HG03175 (cell line): ENCODE data around the gene CAP1.
"Not testable (repeated sequence)": the region's sequence is repeated elsewhere in the genome, so short reads cannot be mapped to it uniquely, and the experiment has no call there.

Experiments
- ATAC-seq: cut with Tn5 transposase; IDR thresholded peaks from one replicate; pipeline ENCODE4 v1.9.1; 2021; ENCODE audit warnings: mild to moderate bottlenecking, moderate library complexity; ENCODE audit not compliant: unreplicated experiment

Gene CAP1, protein sequence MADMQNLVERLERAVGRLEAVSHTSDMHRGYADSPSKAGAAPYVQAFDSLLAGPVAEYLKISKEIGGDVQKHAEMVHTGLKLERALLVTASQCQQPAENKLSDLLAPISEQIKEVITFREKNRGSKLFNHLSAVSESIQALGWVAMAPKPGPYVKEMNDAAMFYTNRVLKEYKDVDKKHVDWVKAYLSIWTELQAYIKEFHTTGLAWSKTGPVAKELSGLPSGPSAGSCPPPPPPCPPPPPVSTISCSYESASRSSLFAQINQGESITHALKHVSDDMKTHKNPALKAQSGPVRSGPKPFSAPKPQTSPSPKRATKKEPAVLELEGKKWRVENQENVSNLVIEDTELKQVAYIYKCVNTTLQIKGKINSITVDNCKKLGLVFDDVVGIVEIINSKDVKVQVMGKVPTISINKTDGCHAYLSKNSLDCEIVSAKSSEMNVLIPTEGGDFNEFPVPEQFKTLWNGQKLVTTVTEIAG

DNA sequence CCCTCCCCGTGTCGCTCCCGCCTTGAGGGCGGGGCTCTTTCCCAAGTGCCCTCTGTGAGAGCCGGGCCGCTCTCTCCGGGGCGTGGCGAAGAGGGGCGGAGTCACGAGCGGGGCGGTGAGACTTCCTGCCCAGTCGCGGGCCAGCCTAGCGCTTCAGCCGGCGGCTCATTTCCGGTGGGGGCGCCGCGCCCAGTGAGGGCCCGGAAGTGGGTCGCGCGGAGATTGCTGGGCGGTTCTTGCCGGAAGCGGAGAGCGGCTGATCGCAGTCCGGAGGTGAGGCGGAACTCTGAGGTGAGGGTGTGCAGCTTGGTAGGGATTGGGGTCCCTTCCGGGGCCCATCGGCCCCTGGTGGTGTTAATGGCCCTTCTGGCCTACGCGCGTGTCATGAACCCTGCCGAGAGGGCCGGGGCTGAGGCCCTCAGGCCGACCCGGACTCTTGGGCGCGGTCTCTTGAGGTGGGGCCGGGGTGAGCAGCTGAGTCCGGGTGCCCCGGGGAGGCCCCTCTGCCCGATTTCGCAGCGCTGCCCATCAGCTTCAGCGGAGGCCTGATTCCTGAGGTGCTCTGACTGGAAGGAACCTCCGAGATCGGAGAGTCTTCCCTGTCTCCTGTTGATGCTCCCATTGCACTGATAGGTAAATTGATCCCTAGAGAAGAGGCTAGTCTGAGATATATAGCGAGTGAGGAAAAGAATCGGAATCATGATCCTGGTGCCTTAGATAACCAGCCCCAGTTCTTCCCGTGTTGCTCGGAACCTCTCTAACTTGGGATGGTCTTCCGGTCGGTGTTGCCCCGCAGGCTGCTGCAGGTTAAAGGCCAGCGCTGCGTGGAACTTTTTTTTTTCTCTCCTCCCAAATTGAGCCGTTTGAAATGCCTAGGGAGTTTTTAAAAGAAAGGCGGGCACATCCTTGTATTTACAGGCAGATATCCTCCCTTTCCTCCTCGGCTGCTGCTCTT lies at the start of gene CAP1:
Gene CAP1 (plus strand): TSS at position 219 of the 955 bp plus-strand sequence. CDS start 18,618 bp downstream, outside the sequence.
- peak; percentile 88 for ATAC-seq

DNA sequence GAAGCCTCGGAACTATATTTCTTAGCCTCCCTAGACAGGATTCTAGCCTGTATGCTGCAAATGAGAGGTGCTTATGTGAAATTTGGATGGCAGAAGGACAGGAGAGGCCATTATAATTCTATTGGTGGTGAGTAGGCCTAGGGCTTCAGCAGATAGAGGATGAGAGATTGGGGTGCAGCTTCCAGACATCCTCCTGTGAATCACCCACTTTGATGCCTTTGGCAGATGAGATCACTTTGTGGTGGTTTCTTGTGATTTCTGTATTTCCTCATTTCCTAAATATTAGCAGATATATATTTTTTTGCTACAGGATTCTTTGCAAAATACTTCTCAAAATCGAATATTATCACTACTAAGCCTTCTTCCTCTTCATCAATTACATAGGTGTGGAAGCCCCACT lies 48.3 kb upstream of the CAP1 start:
- ATAC-seq = no peak

DNA sequence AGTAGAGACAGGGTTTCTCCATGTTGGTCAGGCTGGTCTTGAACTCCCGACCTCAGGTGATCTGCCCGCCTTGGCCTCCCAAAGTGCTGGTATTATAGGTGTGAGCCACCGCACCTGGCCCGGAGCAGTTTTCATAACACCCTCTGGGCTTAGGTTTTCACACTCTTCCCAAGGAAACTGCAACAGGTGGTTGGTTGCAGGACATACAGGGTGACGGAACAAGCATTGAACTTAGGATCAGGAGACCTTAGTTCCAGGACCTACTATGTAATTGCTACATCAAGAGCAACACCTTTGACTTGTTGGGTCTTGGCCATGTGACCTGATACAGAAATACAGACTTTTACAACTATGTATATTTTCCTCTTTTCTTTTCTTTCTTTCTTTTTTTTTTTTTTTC lies 47.6 kb upstream of the CAP1 start:
- ATAC-seq = no peak

DNA sequence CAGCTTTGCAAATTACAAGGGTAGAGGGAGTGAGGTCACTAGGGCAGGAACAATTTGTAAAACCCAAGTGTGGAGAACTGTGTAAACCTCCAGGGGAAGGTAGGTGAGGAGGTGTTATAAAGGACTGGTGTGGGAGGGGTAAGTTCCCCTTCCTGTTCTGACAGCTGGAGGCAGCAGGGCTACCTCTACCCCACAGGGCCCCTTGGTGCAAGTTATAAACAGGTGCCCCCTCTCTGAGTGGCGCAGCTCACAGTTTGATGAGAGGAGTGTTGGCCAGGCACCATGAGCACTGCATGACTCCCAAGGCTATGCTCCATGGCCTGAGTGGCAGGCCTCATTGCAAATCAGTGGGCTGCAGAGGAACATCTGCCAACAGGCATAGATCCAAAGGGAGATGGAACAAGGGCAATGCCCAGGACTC lies 44.5 kb upstream of the CAP1 start:
- ATAC-seq = peak; percentile 91

DNA sequence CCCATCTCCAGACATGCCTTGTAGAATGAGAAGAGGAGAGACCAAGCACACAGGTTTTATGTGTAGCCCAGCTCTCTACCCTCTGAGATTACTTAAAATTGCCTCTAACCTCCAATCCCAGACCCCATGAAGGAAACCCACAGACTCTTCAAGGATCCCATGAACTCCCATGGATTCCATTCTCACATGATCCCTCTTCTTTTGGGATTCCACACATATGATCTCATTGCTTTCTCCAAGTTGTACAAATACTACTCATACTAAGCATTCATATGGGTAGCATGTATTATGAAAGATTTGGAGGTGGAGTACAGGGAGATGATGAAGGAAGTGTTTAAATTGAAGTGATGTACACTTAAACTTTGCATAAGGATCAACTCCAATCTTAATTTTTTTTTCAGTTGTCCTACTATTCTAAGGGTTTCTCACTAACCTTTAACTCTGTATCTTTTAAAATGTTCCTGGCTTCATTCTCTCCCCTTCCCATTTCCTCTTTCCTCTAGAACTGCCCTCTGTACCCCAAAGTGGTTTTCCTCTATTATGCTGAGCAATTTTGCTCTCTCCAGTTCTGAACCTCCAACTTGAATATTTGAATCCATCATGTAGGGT lies 44.0 kb upstream of the CAP1 start:
- no peak for ATAC-seq

DNA sequence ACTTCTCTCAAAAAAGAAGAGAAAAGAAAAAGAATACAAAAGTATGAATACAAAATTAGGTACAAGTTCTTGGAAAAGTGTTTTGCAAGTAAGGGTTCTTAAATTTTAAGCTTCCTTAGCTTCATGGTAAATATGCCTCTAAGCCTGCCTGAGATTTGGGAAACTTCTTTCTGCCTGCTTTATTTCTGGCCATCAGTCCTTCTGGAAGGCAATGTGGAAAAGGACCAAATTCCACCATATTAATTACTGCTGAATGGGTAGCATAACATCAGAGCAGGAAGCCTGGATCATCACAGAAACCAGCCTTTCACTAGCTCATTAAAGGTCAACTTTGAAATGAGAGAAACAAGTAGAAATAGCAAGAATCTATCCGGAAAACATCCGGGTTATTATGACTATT lies 39.1 kb upstream of the CAP1 start:
- no peak for ATAC-seq

DNA sequence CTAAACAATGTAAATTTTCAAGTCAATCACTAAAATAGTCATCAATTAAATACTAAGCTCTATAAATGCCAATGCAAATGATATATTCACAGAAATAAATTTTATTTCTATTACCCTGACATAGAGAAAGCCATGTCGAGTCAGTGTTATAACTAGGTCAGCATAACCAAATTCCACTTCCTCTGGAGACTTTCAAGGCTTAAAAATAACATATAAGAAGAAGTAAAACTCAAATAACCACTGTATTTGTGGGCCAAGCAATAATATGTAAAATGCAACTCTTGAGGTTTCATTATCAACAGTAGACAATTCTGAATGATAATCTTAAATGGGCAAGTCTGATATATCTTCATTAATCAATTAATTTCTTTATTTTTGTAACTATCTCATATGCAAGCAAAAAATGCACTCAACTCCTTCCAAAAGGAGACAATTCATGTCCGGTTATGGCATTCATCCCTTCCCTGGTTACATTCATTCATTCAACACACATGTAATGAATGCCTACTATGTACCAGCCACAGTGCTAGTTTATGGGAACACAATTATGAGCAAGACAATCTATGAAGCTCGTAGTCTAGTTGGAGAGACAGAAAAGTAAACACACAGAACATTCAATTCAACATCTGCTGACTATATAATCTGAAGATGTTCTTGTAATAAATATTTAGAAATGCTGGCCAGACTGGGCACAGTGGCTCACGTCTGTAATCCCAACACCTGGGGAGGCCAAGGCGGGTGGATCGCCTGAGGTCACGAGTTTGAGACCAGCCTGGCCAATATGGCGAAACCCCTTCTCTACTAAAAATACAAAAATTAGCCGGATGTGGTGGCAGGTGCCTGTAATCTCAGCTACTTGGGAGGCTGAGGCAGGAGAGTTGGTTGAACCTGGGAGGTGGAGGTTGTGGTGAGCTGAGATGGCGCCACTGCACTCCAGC lies 37.1 kb upstream of the CAP1 start:
- no peak for ATAC-seq

DNA sequence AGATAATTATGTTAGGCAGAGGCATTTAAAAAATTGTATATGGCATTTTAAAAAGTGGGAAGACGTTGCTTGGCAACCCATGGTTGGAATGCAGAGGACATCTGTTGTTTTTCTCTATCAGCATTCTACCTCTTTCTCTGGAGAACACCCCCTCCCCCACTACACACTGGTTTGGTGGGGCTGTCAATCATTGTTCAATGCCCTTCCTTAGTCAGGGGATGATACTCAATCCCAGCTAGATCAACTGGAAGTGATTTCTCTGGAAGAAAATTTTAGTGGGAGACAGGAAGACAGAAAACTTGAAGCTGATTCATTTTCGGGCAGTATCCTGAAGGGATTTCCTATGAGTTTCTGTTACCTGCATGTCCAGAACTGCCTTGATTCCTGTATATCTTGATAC lies 35.7 kb upstream of the CAP1 start:
- no peak for ATAC-seq

DNA sequence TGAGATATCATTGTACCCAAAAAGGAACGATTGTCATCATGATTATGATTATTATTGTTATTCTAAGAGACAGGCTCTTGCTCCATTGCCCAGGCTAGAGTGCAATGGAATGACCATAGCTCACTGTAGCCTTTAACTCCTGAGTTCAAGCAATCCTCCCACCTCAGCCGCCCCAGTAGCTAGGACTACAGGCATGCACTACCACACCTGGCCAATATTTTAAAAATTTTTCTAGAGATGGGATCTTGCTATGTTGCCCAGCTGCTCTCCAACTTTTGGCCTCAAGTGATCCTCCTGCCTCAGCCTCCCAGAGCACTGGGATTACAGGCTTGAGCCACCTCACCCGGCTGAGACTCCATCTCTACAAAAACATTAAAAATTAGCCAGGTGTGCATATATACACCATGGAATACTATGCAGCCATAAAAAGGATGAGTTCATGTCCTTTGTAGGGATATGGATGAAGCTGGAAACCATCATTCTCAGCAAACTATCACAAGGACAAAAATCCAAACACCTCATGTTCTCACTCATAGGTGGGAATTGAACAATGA lies 33.0 kb upstream of the CAP1 start:
- ATAC-seq = not testable (repeated sequence)

DNA sequence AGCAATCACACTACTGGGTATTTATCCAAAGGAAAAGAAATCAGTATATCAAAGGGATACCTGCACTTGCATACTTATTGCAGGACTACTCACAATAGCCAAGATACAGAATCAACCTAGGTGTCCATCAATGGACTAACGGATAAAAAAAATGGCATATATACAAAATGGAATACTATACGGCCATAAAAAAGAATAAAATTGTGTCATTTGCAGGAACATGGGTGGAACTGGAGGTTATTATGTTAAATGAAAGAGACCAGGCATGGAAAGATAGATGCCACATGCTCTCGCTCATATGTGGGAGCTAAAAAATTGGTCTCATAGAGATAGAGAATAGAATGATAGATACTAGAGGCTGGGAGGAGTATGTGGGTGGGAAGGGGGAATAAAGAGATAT lies 29.3 kb upstream of the CAP1 start:
- ATAC-seq = no peak

DNA sequence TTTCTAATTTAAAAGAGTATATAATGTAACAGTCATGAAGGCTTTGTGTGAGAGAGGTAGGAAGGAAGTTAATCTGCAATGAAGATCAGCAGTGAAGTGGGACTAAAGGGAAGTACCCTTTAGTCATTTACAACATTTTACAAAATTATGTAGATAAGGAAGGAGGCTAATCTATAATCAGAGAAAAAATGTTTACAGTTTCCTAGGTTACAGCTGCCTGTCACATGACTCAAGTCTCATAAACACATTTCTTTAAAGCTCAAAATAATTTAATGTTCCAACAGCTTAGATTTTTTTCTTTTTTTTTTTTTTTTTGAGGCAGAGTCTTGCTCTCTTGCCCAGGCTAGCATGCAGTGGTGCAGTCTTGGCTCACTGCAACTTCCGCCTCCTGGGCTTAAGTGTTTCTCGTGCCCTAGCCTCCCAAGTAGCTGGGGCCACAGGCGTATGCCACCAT lies 26.2 kb upstream of the CAP1 start:
- ATAC-seq = no peak

DNA sequence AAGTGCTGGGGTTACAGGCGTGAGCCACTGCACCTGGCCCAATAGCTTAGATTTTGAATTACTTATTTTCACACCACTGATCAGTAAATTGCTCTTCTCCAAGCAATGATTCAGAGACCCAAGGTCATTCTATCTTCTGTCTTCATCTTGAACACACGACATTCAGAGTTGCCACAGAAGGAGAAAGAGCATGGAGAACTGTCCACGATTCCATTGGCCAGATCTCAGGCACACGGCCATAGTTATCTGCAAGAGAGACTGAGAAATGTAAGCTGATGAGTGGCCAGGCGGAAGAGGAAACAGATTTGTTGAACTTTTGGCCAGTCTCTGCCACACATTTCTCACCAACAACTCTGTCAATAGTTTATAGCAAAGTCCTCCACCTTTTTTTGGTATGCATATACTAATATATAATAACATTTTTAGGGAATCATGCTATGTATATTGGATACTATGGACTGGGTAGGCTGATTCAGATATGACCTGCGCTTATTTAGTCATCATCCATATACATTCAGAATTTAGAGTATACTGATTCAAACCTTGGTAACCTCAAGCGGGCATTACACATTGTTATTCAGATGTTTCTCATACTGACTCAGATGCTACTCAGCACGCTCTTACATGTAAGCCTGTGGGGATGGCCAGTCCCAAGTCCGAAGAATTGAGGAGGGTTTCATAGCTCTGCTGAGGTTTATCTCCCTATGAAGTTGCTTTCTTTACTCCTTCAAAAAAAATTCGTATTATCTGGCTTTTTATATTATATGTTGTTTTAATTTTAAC lies 25.5 kb upstream of the CAP1 start:
- no peak for ATAC-seq

DNA sequence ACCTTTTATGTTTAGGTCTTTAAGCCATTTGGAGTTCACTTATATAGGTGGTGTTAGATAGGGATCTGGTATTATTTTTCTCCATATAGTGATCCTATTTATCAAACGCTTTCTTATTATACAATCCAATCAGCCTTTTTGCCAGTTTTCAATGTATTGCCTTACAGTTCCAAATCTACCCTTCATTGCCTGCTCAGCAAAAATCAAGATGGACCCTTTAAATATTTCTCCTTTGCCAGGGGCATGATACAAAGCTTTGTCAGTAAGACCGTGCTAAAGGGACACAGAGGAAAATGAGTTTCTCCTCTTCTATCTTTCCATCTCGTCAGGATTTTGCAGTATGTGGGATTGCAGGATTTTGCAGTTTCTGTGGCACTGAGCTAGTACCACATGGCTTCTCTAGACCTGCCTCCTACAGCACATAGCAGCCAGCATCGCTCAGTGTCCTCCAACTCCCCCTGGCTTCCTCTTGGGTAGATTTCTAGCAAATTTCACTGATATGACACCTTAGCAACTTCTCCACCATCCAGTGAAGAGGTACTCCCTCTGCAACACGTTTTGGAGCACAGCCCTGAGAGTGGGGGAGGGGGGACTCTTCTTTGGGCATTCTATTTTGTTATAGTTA lies 22.5 kb upstream of the CAP1 start:
- ATAC-seq = no peak

DNA sequence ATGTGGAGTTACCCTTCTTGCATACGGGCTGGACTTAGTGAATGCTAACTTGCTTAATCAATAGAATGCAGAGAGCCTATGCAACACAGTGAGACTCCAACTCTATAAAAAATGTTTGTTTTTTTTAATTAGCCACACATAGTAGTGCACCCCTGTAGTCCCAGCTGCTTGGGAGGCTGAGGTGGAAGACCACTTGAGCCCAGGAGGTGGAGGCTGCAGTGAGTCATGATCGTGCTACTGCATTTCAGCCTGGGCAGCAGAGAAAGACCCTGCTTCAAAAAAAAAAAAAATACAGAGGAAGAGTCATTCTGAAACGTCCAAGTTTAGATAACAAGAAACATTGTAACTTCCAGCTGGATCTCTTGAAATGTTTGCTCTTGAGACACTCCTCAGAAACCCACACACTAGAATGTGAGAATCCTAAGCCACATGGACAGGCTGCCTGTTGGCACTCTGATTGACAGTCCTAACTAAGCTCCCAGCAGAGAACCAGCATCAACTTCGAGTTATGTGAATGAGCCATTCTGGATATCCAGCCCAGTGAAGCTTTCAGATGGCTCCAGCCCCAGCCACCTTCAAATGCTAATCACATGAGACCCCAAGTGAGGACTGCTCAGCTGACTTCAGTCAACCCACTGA lies 20.0 kb upstream of the CAP1 start:
- no peak for ATAC-seq

DNA sequence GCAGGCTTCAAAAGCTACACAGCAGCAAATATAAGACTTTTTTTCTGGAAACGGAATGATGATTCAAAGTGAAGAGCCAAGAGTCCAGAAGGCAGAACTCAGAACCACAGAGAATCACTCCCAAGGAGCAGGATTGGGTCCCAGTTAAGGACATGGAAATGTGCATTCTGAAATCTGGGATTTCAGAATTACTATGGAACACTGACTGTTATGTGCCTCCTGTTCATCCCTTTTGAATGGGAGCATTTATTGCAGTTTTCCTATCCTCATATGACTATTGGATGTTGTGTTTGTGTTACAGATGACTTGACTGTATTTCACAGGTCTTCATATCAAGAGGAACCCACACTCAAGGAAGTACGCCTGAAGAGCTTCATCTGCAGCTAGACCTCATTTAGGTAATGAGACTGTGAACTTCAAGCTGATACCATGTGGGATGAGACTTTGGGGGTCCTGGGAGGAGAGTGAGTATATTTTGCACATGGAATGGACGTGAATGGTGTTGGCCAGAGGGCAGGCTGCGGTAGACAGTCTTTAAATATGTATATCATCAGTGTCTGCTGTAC lies 17.1 kb upstream of the CAP1 start:
- no peak for ATAC-seq

DNA sequence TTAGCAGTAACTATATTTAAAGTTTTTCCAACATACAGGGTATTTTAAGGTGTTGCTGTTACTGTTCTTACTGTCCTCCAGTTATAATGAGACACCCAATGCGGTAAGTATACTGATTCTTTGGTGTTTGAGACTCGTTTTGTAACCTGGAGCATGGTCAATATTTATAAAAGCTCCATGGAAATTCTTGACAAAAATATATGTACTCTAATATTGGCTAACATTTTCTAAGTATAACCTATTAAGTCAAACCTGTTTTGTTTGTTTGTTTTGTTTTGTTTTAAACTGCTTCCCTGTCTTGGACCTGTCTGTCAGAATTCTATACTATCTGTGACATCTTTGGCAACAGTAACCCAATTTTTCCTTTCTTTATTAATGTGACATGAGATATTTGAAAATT lies 15.9 kb upstream of the CAP1 start:
- no peak for ATAC-seq

DNA sequence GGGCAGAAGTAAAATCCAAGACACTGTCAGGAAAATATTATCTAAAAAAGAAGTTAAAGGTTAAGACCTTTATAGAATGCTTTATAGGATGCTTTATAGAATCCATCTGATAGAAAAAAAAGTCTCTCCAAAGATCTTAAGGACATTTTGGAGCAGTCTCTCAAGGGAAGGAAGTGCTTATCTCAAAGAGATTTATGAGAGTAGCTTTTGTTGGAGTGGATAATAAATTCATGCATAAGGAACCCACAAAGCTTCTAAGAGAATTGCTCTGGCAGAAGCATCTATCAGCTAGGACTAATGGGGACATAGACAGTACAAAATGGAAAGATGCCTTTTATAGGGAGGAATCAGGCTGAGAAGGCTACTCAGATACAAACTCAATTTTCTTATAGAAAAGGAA lies 12.9 kb upstream of the CAP1 start:
- no peak for ATAC-seq

DNA sequence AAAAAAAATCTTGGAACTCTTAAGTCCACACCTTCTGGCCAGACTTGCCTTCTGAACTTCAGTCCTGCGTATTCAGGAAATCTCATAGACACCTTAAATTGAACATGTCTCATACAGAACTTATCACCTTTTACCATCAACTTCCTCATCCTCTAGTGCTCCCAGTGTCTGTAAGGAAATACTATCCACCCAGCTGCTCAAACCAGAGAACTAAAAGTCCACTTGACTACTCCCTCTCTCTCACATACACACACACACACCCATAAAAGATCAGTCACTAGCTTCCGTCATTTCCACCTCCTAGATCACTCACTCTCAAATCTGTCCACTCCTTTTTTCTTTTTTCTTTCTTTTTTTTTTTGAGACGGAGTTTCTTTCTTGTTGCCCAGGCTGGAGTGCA lies 10.9 kb upstream of the CAP1 start:
- ATAC-seq = no peak
